Measurements from ENCODE around the gene TMOD2.
A peak's percentile ranks its signal among the peaks of the same experiment; 100 is the strongest.
"Not testable (repeated sequence)": the region's sequence is repeated elsewhere in the genome, so short reads cannot be mapped to it uniquely, and the experiment has no call there.

The TMOD2 gene

DNA sequence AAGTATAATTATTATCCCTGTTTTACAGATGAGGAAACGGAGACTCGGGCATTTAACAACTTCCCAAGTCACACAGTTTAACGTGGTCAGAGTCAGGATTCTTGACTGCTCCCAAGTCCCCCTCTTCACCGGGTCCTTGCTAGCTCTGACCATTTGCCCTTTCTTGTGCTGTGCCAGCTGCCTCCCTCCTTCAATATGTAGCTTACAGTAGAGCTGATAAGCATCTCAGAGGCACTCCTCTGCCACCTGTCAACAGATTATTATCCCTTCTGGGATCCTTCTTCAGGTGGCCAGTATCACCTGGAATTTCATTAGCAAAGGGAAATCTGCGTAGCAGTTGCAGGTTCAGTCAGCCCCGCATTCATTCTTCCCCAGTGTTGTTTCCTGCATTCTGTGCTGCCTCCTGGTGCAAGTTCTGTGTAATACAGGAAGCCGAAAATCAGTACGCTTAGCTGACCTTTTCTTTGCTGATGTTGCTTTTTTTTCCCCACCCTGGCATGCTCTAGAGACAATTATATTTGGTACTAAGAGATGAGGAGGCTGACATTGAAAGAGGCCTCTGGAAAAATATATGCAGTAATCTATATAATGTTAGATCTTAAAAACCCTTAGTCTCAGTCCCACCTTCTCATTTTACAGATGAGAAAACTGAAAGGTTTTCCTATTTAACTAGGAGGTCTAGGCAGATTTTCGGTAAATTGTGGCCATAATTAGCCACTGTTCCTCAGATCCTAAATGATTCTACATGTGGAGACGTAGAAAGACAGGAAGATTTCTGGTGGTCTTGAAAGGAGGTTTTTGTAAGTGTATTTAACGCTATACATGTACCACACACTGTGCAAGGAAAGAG is 24.8 kb downstream of the TMOD2 start:
- peak; percentile 42 for DNase-seq

- DNase-seq: peak; percentile 73
Measured at GRCh38 chr15:51776952-51777569, 25.7 kb downstream of the TMOD2 start.

- no peak for DNase-seq
Measured at GRCh38 chr15:51780636-51781035, 29.2 kb downstream of the TMOD2 start.

GRCh38 chr15:51781506-51781905 is 30.1 kb downstream of the TMOD2 start:
- DNase-seq: no peak

- DNase-seq: no peak
Measured at GRCh38 chr15:51782357-51782896, 31.0 kb downstream of the TMOD2 start.

DNA sequence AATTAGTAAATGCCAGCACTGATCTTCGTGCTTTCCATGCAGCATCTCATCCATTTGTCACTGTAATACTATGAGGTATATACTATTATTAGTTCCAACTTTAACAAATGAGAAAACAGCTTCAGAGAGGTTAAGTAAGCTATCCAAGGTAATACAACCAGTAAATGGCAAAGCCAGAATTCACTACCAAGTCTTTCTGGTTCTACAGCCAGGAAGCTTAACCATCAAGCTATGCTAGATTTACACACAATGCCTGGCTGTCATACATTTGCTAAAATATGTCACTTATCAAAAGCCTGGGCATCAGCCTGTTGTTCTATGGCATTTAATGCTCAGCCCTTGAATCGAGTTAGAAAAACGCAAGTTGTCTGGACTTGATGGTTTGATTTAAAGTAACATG is 32.6 kb downstream of the TMOD2 start:
- DNase-seq: no peak

- DNase-seq: not testable (repeated sequence)
Measured at GRCh38 chr15:51787130-51787529, 35.7 kb downstream of the TMOD2 start.

GRCh38 chr15:51792474-51792873 is 41.1 kb downstream of the TMOD2 start:
- not testable (repeated sequence) for DNase-seq

GRCh38 chr15:51793521-51794305 is 42.3 kb downstream of the TMOD2 start:
- DNase-seq: no peak

DNA sequence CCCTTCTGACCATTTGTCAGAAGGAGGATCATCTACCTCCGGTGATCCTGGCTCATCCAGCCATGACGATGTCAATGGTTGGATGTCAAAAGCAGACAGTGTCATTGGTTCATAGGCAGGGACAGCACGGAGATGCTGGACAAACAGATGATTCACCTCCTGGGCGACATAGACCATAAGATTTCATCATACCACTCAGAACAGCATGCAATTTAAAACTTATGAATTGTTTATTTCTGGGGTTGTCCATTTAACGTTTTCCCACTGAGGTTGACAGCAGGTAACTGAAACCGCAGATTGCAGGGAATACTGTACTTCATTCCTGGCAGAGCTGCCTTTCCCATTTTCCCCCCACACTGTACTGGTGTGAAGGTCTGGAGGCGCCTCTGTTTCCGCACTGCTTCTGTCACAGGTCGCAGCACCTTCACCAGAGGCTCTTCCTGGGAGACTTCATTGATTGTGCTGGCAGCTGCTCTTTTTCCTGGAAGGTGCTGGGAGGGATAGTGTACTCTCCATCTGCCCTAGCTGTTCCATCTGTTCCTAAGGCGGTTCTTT is 45.5 kb downstream of the TMOD2 start:
- DNase-seq: no peak

DNA sequence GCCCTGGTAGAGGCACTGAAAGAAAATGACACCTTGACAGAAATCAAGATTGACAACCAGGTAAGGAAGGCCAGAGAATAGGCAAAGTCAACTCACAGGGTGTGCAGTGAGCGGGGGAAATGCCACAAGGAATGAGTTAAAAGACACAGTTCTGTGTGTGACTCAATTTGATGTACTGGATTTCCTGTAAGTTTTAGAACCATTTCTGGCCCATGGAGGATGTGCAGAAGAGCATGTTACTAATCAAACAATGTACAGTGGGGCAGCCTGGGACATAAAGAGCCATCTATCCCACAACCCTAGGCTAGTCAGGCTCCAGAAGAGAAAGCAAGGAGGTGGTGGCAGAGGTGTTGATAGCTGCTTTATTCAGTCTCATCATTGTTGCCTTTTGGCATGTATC is 46.9 kb downstream of the TMOD2 start:
- peak; percentile 6 for DNase-seq

DNA sequence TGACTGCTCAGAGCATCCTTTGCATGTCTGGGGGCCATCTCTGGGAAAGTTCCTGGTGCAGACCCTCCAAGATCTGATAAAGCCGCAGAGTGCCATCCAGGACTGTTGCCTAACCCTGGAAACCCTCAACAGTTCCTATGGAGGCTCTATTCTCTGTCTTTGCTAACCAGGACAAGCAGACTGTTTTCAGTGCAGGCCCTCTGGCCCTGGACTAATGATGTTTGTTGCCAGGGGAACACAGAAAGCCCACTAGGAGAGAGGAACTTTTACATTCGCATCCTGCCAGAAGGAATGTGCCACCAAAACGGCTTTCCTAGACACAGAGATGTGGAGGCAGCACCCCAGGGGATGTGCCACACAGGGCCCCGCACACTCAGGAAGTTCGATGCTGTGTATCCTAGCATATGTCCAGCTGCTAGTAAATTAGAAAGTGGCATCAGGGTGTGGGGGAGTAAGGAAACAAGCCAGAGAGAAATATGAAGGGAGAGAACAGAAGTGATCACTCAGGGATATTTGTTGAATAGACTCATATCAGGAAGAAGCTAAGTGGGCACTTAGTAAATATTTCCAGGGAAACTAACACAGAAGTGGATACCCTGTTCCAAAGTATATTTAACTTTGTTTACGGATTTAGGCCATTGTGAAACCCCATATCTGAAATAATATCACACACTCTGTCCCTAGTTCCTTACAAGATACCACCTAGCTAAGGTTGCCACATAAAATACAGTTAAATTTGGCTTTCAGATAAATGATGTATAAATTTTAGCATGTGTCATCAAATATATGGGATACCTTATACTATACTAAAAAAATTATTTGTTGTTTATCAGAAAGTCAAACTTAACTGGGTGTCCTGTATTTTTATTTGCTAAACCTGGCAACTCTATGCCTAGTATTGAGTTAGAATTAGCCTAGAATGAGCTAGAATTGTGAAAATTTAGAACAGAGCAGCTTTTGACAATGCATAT is 48.2 kb downstream of the TMOD2 start:
- no peak for DNase-seq

DNA sequence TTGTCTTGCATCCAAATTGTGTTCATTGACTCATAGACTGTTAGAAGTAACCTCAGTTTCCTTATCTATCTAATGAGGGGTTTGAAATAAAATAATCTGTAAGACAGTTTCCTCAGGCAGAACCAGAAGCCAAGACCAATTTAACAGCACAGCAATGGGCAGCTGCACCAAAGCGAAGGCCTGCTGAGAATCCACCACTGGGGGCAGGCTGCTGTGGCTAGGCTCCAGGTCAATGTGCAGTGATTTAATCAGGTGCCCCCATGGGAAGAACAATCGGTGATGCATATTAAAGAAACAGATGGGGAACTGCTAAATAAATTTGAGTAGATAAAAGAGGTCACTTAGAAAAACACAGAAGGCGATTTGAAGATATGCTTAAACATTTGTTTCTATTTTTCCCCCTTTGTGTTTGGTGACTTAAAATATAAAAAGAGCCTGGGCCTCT is 50.0 kb downstream of the TMOD2 start:
- no peak for DNase-seq

DNA sequence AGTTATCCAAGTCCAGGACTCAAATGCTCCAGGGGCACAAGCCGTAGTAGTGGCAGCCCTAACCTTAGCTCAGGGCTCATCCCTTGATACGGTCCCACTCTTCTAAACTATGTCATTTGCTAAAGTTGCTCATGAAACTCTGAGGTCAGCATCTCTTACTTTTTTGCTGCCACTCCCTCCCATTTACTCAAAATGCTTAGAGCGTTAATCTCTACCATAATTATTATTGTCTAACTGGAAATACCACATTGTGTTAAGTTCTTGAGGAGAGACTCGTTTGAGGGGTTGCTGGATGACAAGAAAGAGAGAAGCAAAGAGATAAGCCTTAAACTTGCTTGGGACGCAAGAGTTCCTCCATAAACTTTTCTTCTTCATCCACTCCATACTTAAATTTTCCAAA is 51.2 kb downstream of the TMOD2 start:
- no peak for DNase-seq

- DNase-seq: no peak
Measured at GRCh38 chr15:51803965-51804364, 52.6 kb downstream of the TMOD2 start.

- DNase-seq: no peak
Measured at GRCh38 chr15:51806123-51806522, 54.7 kb downstream of the TMOD2 start.

- DNase-seq: no peak
Measured at GRCh38 chr15:51809457-51809856, 58.1 kb downstream of the TMOD2 start.

- DNase-seq: no peak
Measured at GRCh38 chr15:51812598-51812997, 61.2 kb downstream of the TMOD2 start.

GRCh38 chr15:51814606-51815005 is 63.2 kb downstream of the TMOD2 start:
- DNase-seq: no peak

- DNase-seq: no peak
Measured at GRCh38 chr15:51816611-51817010, 65.2 kb downstream of the TMOD2 start.

- no peak for DNase-seq
Measured at GRCh38 chr15:51818150-51818549, 66.8 kb downstream of the TMOD2 start.

DNA sequence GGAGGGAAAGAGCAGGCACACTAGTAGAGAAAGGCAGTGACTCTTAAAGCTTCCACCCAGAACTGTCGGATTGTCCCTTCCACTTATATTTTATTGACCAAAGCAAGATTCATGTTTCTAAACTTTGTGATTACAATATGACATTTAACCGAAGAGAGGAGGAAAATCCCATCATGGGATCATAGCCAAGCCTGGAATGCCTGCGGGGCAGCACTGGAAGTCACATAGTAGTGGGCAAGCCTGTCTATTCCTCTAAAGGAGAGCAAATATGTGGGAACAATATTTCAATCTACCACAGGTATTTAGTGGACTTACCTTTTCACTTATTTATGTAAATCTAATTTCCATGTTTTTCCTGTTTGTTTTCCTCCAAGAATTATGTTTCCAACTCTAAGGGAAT is 74.3 kb downstream of the TMOD2 start:
- no peak for DNase-seq
